CD4-positive, alpha-beta T cell (primary cell): ENCODE data around the gene MST1. TPM values are rescaled to one million over a fixed set of nuclear protein-coding genes. Genes with fewer than 3 reads are reported as not detected.
A peak's percentile ranks its signal among the peaks of the same experiment; 100 is the strongest.

Experiments
- ATAC-seq: fragments of 200-7000 bp; cut with Tn5 transposase; one replicate; pipeline ENCODE4 v1.10.0; 2022; ENCODE audit warnings: mild to moderate bottlenecking; ENCODE audit not compliant: poor library complexity
- CTCF ChIA-PET: fragments of 350-600 bp; sonication (Branson Sonifier 250); formaldehyde crosslinking; loops from one replicate; lab custom pipeline; 2021; ENCODE audit warnings: antibody characterized with exemption, inconsistent platforms; lab: Charles Lee
- POLR2A ChIA-PET: fragments of 350-600 bp; sonication (Branson Sonifier 250); formaldehyde crosslinking; loops from one replicate; lab custom pipeline; 2021; ENCODE audit warnings: antibody characterized with exemption, inconsistent platforms; lab: Charles Lee
- DNase-seq, 14 experiments: peaks; one replicate each; pipeline ENCODE4 v3.0.0-alpha.2; 2013 to 2020; ENCODE audit warnings: mixed read lengths in 2 of 14
- H3K27ac ChIP-seq, 2 donors: one replicate each; pipeline versions ENCODE4 v1.5.1 to v1.7.0; 2013; ENCODE audit warnings: low read length in 2 of 2, low read depth in 1 of 2, mild to moderate bottlenecking in 1 of 2
- H3K27me3 ChIP-seq, 2 experiments: 1 replicate in 1 of 2; 2 replicates in 1 of 2; pipeline versions ENCODE4 v1.6.1 to v1.7.0; 2013; ENCODE audit warnings: low read length in 2 of 2, control low read depth in 1 of 2, mild to moderate bottlenecking in 1 of 2, moderate library complexity in 1 of 2; ENCODE audit not compliant: insufficient read depth in 2 of 2, control insufficient read depth in 1 of 2
- H3K36me3 ChIP-seq: one replicate; pipeline ENCODE4 v1.6.1; 2013; ENCODE audit warnings: low read length, control low read depth; ENCODE audit not compliant: insufficient read depth
- H3K4me1 ChIP-seq: one replicate; pipeline ENCODE4 v1.6.1; 2013; ENCODE audit warnings: low read length, control low read depth; ENCODE audit not compliant: insufficient read depth
- H3K4me3 ChIP-seq: one replicate; pipeline ENCODE4 v1.5.1; 2013; ENCODE audit warnings: mild to moderate bottlenecking, low read length, moderate library complexity
- H3K9me3 ChIP-seq, 2 experiments: 1 replicate in 1 of 2; 2 replicates in 1 of 2; pipeline versions ENCODE4 v1.6.1 to v1.7.0; 2013; ENCODE audit warnings: low read length in 2 of 2, mild to moderate bottlenecking in 2 of 2, control low read depth in 1 of 2, moderate library complexity in 1 of 2; ENCODE audit not compliant: control insufficient read depth in 1 of 2, insufficient read depth in 1 of 2
- H3K27ac Mint-ChIP-seq: one replicate; pipeline ENCODE4 v1.8.0; 2020; ENCODE audit warnings: mixed read lengths
- H3K27me3 Mint-ChIP-seq: one replicate; pipeline ENCODE4 v1.8.0; 2021; ENCODE audit warnings: mixed read lengths
- H3K36me3 Mint-ChIP-seq: one replicate; pipeline ENCODE4 v1.8.0; 2021; ENCODE audit warnings: low read depth, mixed read lengths
- H3K4me1 Mint-ChIP-seq: one replicate; pipeline ENCODE4 v1.8.0; 2021; ENCODE audit warnings: low read depth, mixed read lengths
- H3K4me3 Mint-ChIP-seq: one replicate; pipeline ENCODE4 v1.8.0; 2020; ENCODE audit warnings: mild to moderate bottlenecking, mixed read lengths
- H3K9me3 Mint-ChIP-seq: one replicate; pipeline ENCODE4 v1.8.0; 2020; ENCODE audit warnings: mixed read lengths
- intact Hi-C, 2 experiments: fragments of 100-400 bp; cut with DNase I in 1 of 2; cut with micrococcal nuclease in 1 of 2; formaldehyde crosslinking; loops; one replicate each; pipeline versions ENCODE4 v1.15.1 to v1.9.0; 2023 to 2025; cut with DNase I, micrococcal nuclease
- total RNA-seq, 174 experiments: library from RNA in 2 of 174; stranded (reverse) in 2 of 174; gene quantifications; one replicate each; pipeline ENCODE4 v1.2.3 and lab custom pipeline; 2021 to 2026
- TF ChIP-seq, protein P1 (sequence below): fragments of 200-600 bp; IDR thresholded peaks from one replicate; pipeline ENCODE4 v1.8.0; 2022; ENCODE audit warnings: antibody characterized with exemption, mild to moderate bottlenecking

The MST1 gene
- total RNA-seq, 2 experiments from 2014 or later: 7.8 TPM

DNA sequence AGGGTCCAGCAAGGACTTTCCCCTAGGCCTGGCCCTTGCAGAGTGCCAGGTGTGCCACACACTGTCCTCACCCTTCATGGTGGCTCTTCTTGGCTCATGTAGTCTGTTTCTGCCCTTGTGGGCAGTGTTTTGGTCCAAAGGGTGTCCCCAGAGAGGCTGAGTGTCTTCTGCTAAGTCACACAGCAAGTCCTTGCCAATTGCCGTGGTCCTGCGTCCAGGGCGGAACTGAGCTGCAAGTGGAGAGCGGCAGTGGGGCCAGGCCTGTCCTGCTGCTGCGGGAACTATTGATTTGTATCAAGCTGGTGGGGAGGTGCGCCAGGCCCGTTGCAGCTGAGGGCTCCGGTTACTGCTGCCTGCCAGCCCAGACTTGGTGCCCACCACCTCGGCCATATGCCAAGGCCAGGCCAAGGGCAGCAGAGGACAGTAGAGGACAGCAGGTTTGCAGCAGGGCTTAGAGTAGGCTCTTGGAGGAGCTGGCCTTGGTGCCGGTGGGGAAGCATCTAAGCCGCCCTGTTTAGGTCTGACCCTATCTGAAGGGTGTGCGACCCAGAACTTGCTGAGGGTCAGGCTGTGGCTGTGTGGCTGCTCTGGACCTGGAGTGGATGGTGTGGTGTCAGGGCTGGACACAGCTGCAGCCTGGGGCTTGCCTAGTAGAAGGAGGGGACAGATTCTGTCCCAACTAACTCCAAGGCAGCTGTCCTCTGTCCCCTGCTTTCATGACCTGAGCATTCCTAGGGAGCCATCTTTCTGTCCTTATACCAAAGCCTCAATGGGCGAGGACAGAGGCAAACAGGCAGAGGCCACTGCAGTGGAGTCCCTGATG is 25.7 kb upstream of the MST1 start:
- Histone ChIP-seq H3K36me3 (peaks cover 21% of the 10 kb centered on the region), H3K27ac (no peak overlapping the region), H3K4me3 (no peak overlapping the region), H3K27me3 (no peaks in the 10 kb centered on the region), H3K4me1 (peaks cover 28% of the 10 kb centered on the region), H3K9me3 (no peaks in the 10 kb centered on the region)
- POLR2A ChIA-PET: no interaction called here
- no peak overlapping the region for H3K27ac Mint-ChIP-seq
- H3K4me3 Mint-ChIP-seq: no peak overlapping the region
- TF ChIP-seq, protein P1, sequence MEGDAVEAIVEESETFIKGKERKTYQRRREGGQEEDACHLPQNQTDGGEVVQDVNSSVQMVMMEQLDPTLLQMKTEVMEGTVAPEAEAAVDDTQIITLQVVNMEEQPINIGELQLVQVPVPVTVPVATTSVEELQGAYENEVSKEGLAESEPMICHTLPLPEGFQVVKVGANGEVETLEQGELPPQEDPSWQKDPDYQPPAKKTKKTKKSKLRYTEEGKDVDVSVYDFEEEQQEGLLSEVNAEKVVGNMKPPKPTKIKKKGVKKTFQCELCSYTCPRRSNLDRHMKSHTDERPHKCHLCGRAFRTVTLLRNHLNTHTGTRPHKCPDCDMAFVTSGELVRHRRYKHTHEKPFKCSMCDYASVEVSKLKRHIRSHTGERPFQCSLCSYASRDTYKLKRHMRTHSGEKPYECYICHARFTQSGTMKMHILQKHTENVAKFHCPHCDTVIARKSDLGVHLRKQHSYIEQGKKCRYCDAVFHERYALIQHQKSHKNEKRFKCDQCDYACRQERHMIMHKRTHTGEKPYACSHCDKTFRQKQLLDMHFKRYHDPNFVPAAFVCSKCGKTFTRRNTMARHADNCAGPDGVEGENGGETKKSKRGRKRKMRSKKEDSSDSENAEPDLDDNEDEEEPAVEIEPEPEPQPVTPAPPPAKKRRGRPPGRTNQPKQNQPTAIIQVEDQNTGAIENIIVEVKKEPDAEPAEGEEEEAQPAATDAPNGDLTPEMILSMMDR: no peak
- no peaks in the 10 kb centered on the region for H3K9me3 Mint-ChIP-seq
- ATAC-seq (no peak), DNase-seq (peak in 1 of 14 experiments; percentile 14)
- peaks cover 15% of the 10 kb centered on the region for H3K4me1 Mint-ChIP-seq
- H3K36me3 Mint-ChIP-seq: peaks cover 14% of the 10 kb centered on the region
- intact Hi-C loops: no loop called here
- CTCF ChIA-PET: interaction anchor here (1.1 kb wide), 1 partner anchor 124 kb away, joined by 4 read pairs; no protein-coding TSS in a partner anchor
- H3K27me3 Mint-ChIP-seq: no peaks in the 10 kb centered on the region

DNA sequence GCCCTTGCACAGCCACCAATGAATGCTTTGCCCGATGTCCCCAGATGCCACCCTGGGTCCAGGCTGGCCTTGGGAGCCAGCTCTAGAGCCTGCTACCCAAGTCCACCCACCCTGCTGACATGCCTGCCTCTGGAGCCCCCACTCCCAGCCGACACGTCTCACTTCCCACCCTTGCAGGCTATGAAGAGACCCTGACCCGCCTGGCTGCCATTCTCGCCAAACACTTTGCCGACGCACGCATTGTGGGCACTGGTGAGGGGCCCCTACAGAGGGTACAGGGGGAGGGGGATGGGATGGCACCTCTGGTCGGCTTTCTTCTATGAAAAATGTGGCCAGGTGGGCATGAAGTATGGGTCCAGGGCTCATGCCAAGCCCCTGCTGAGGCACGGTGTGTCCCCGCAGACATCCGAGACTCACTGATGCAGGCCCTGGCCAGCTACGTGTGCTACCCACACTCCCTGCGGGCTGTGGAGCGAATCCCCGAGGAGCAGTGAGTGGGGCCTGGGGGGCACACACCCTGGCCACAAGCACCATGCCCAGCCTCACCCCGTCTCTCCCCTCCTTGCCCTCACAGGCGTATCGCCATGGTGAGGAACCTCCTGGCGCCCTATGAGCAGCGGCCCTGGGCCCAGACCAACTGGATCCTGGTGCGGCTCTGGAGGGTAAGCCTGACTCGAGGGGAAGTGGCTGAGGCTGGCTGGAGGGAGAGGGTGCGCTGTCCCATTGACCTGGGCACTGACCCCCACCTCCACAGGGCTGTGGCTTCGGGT is 24.2 kb upstream of the MST1 start:
- Mint-ChIP-seq H3K9me3 (no peaks in the 10 kb centered on the region), H3K4me1 (peaks cover under 1% of the 10 kb centered on the region), H3K27ac (no peak overlapping the region), H3K4me3 (no peak overlapping the region), H3K36me3 (peaks cover 8% of the 10 kb centered on the region), H3K27me3 (no peaks in the 10 kb centered on the region)
- peak in 1 of 14 experiments; percentile 18 for DNase-seq
- intact Hi-C loops: no loop called here
- ChIA-PET POLR2A (no interaction called here), CTCF (no interaction called here)
- H3K4me3 ChIP-seq: no peak overlapping the region
- H3K4me1 ChIP-seq: peaks cover 14% of the 10 kb centered on the region
- H3K36me3 ChIP-seq: peaks cover 21% of the 10 kb centered on the region
- no peak for ATAC-seq
- H3K27me3 ChIP-seq: no peaks in the 10 kb centered on the region
- no peak overlapping the region for H3K27ac ChIP-seq
- TF ChIP-seq, protein P1: no peak
- H3K9me3 ChIP-seq: no peaks in the 10 kb centered on the region

DNA sequence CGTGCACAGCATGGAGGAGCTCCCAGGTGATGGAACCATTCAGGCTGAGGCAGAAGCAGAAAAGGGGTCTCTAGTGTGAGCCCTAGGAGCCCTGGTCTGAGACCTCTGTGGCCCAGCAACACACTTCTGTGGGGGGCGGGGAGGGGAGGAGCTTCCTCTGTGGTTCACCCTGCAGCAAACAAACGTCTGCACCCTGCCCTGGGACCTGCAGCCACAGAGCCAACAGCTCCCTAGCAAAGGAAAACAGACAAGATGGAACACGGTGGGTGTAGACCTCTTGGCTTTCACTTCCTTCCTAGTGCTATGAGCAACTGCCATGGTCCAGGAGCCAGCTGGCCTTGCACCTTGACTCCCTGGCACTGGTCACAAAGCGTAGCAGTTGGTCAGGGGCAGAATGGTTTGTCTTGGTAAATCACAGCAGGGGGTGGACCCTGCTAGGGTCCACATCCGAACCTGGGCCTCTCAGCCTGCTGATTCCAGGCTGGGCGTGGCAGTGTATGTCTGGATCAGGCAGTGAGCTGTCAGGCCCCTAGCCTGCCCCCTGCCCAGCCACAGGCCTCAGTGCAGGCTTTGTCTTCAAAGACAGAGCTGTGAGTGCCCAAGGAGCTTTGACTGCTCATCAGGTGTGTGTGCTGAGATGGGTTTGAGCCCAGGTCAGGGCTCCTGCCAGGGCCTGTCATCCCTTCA is 23.5 kb upstream of the MST1 start:
- POLR2A ChIA-PET: no interaction called here
- Histone ChIP-seq H3K4me1 (peaks cover 12% of the 10 kb centered on the region), H3K36me3 (peaks cover 21% of the 10 kb centered on the region), H3K4me3 (no peak overlapping the region), H3K9me3 (no peaks in the 10 kb centered on the region), H3K27ac (no peak overlapping the region), H3K27me3 (no peaks in the 10 kb centered on the region)
- H3K4me1 Mint-ChIP-seq: no peaks in the 10 kb centered on the region
- no peak overlapping the region for H3K27ac Mint-ChIP-seq
- no peak for ATAC-seq
- DNase-seq: peak in 1 of 14 experiments; percentile 26
- no peak overlapping the region for H3K4me3 Mint-ChIP-seq
- peaks cover 8% of the 10 kb centered on the region for H3K36me3 Mint-ChIP-seq
- TF ChIP-seq, protein P1: no peak
- intact Hi-C loops: no loop called here
- no peaks in the 10 kb centered on the region for H3K27me3 Mint-ChIP-seq
- H3K9me3 Mint-ChIP-seq: no peaks in the 10 kb centered on the region
- CTCF ChIA-PET: no interaction called here
